GM12878 (cell line): Measurements from ENCODE around the gene PEMT.

ENCODE experiments used
- CBX5 ChIP-seq: sonication (generic); IDR thresholded peaks from 2 replicates; pipeline ENCODE4 v1.6.1; 2016; ENCODE audit warnings: low read depth, moderate library complexity, mild to moderate bottlenecking, inconsistent platforms
- FOXM1 ChIP-seq: IDR thresholded peaks from 2 replicates; pipeline ENCODE4 v1.6.1; 2012; ENCODE audit warnings: low read depth, mild to moderate bottlenecking, inconsistent platforms, low read length, moderate library complexity
- GABPA ChIP-seq: IDR thresholded peaks from 2 replicates; pipeline ENCODE4 v1.6.1; 2014; ENCODE audit warnings: antibody characterized with exemption, low read depth, mild to moderate bottlenecking, inconsistent platforms
- MLLT1 ChIP-seq: fragments of 450-650 bp; IDR thresholded peaks from 2 replicates; pipeline ENCODE4 v1.6.1; 2016; ENCODE audit warnings: mild to moderate bottlenecking
- POLR2A ChIP-seq: IDR thresholded peaks from 2 replicates; pipeline ENCODE4 v1.6.1; 2011; ENCODE audit warnings: low read depth, mild to moderate bottlenecking, low read length
- RB1 ChIP-seq: fragments of 450-650 bp; formaldehyde crosslinking; IDR thresholded peaks from 2 replicates; pipeline ENCODE4 v1.6.1; 2017; ENCODE audit warnings: mild to moderate bottlenecking, borderline replicate concordance
- SUPT20H ChIP-seq: IDR thresholded peaks from 2 replicates; pipeline ENCODE4 v1.6.1; 2011; ENCODE audit warnings: low read depth, mild to moderate bottlenecking, low read length, moderate library complexity, borderline replicate concordance; ENCODE audit not compliant: control insufficient read depth
- SUZ12 ChIP-seq: fragments of 200-600 bp; sonication (generic); IDR thresholded peaks from one replicate; pipeline ENCODE4 v1.6.1; 2018; ENCODE audit warnings: antibody characterized with exemption, mild to moderate bottlenecking; ENCODE audit not compliant: unreplicated experiment
- YY1 ChIP-seq: IDR thresholded peaks from 2 replicates; pipeline ENCODE4 v1.6.1; 2011; ENCODE audit warnings: low read depth, mild to moderate bottlenecking, low read length
- TF ChIP-seq, protein P1 (sequence below), 3 experiments: IDR thresholded peaks in 2 of 3; conservative IDR thresholded peaks in 1 of 3; 2 replicates each; pipeline ENCODE4 v1.5.1; 2011; ENCODE audit warnings: low read depth in 3 of 3, low read length in 3 of 3, mild to moderate bottlenecking in 3 of 3, control low read depth in 2 of 3, moderate library complexity in 2 of 3, inconsistent platforms in 1 of 3, mixed read lengths in 1 of 3; ENCODE audit not compliant: control insufficient read depth in 2 of 3, insufficient read depth in 1 of 3; ENCODE audit errors: extremely low read depth in 1 of 3

- TF ChIP-seq YY1, result no peak
- TF ChIP-seq, protein P1, sequence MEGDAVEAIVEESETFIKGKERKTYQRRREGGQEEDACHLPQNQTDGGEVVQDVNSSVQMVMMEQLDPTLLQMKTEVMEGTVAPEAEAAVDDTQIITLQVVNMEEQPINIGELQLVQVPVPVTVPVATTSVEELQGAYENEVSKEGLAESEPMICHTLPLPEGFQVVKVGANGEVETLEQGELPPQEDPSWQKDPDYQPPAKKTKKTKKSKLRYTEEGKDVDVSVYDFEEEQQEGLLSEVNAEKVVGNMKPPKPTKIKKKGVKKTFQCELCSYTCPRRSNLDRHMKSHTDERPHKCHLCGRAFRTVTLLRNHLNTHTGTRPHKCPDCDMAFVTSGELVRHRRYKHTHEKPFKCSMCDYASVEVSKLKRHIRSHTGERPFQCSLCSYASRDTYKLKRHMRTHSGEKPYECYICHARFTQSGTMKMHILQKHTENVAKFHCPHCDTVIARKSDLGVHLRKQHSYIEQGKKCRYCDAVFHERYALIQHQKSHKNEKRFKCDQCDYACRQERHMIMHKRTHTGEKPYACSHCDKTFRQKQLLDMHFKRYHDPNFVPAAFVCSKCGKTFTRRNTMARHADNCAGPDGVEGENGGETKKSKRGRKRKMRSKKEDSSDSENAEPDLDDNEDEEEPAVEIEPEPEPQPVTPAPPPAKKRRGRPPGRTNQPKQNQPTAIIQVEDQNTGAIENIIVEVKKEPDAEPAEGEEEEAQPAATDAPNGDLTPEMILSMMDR (IDR thresholded peaks at IDR 0.05 in 2 of 3, conservative IDR thresholded peaks at IDR 0.05 in 1 of 3; ENCODE audit: control insufficient read depth in 2 of 3, extremely low read depth in 1 of 3, insufficient read depth in 1 of 3, low read depth in 3 of 3, low read length in 3 of 3), result no peak
- TF ChIP-seq MLLT1, result no peak
- no peak for TF ChIP-seq POLR2A
- TF ChIP-seq FOXM1, result no peak
- TF ChIP-seq RB1, result no peak
- TF ChIP-seq SUZ12, result no peak
- no peak for TF ChIP-seq SUPT20H
- no peak for TF ChIP-seq CBX5
- no peak for TF ChIP-seq GABPA
These were observed 14.2 kb upstream of the PEMT start for GRCh38 chr17:17605729-17606088.
